HG03342 (cell line): ENCODE results near the gene SLC49A4.
A peak's percentile ranks its signal among the peaks of the same experiment; 100 is the strongest.

Experiments used
- ATAC-seq: cut with Tn5 transposase; IDR thresholded peaks from one replicate; pipeline ENCODE4 v1.9.1; 2021; ENCODE audit warnings: mild to moderate bottlenecking, moderate library complexity; ENCODE audit not compliant: unreplicated experiment

SLC49A4 gene

DNA sequence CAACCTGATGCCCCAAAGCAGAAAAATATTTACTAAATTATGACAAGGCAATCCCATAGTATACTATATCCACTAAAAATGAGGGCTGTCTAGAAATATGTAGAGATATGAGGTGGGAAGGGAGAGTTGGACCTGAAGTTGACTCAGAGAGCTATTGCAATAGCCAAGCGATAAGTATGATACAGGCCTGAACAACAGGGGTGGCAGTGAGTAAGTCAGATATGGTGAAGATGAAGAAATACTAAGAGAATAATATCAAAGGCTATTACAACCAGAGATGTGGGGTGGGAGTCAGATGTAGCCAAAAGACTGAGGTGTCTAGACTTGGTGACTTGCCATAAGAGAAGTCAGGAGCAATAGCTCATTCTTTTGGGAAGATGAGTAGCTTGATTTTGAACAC lies 10.4 kb upstream of the SLC49A4 start:
- no peak for ATAC-seq

GRCh38 chr3:122785231-122785630 lies 9.6 kb upstream of the SLC49A4 start:
- ATAC-seq = no peak

DNA sequence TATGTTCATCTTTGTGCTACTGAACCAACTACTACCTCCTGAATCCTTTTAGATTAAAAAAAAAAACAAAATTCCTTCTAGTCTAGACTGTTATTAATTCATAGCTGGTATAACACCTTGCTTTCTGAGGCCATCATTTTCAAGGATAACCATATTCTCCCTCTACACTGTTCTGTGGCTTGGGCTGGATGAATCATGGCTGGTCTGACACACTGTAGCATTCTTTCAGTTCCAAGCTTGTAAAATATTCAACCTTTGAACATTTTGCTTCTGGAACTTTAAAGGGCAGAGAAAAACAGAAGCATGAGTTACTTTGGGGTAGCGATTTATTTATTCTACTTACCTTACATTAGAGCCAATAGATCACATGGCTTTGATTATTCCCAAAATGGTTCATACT lies 8.8 kb upstream of the SLC49A4 start:
- ATAC-seq = no peak

DNA sequence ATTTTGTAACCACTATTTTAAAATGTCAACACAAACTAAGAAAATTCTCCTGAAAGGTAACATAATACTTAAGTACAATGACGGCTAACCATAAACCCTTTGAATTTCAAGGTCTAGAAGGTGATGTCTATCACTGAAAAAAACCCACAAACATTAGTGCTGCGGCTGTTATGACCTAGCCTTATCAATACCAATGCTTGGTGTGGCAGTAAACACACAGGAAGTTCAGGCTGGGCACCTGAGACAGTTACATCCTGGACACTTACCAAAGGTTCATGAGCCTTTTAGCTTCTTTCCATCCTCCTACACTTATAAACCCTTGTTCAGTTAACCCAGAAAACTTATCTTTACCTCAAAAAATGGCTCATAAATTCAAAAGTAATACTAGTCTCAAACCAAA lies 7.0 kb upstream of the SLC49A4 start:
- ATAC-seq = no peak

DNA sequence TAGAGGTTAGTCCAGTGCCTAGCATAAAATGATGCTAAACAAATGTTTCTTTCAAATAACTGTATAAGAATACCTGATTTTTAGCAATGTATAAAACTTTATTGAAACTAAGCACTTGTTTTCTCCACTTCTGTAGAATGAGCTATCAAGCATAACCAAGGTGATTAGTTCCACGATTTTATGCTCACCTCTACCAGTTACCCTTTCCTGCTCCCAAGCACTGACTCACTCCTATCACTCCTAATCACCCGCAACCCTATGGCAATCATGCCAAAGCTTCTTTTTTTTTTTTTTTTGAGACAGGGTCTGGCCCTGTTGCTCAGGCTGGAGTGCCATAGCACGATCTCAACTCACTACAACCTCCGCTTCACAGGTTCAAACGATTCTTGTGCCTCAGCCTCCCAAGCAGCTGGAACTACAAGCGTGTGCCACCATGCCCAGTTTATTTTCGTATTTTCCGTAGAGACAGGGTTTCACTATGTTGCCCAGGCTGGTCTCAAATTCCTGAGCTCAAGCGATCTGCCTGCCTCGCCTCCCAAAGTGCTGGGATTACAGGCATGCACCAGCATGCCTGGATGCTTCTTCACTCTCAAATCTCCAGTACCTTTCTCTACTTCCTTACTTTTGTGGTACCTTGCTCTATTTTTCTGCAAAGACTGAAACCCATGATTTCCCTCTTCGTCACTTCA lies 5.1 kb upstream of the SLC49A4 start:
- no peak for ATAC-seq

- peak; percentile 60 for ATAC-seq
Measured at GRCh38 chr3:122793568-122794416, 1.1 kb upstream of the SLC49A4 start, which contains the start of gene HSPBAP1. TSS of gene HSPBAP1 (minus strand) at chr3:122793831. CDS start at chr3:122793680, 151 bp downstream.

DNA sequence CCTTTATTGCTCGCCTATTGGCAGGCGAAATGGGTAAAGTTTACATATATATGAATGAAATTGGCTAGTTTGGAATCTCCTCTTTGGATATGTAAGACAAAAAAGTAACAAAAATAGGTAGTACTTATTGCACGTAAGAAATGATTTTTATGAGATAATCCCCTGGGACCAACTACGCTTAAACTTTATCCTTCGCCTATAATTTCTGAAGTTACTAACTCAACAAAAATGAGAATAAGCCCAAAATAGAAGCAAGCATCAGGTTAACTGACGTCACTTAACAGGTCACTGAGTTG lies 438 bp upstream of the SLC49A4 start:
- ATAC-seq = no peak

DNA sequence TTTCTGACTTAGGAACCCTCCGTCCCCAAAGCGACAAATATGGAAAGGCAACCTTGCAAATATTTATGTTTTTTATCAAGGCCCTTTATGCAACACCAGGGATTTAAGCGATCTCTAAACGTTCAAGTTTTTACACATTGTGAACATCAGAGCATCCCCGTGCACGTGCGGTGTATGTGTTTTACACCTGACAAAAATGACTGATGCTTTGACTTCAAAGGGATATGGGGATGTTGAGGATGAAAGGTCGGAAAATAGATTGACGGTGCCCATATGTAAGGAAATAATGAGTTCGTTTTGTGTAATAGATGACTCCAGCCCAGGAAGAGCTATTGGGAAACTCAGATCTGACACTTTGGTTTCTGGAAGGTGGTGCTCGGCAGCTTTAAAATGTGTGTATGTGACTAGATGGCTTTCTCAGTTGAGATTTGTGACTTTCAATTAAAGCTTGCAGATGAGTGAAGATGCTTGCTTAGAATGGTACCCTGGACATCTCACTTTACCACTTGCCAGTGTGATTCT lies 866 bp downstream of the SLC49A4 start:
- ATAC-seq = no peak

GRCh38 chr3:122797291-122797690 lies 2.4 kb downstream of the SLC49A4 start:
- no peak for ATAC-seq

- no peak for ATAC-seq
Measured at GRCh38 chr3:122799322-122799721, 4.5 kb downstream of the SLC49A4 start.

- no peak for ATAC-seq
Measured at GRCh38 chr3:122800031-122800430, 5.2 kb downstream of the SLC49A4 start.

DNA sequence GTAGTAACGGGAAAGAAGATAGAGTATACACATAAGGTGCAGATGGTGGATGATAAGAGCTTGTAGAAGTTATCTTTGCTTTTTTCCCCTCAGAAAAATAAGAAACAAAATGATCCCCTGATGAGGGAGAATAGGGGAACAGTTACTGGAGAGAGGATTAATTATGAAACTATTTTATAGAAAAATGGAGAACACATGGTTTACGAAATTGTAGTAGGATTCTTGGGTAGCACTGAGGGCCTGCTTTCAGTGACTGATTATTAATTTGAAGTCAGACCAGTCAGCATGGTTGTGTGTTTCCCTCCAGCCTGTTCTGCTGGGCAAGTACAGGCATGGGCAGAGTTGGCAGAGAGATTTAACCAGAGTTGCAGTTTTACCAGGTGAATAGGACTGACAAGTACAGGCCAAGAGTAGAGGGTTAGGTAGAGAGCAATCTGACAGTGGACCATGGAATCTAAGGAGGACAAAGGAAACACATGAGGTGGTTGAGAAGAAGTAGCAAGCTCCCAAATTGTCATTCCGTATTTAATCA lies 5.9 kb downstream of the SLC49A4 start:
- no peak for ATAC-seq

DNA sequence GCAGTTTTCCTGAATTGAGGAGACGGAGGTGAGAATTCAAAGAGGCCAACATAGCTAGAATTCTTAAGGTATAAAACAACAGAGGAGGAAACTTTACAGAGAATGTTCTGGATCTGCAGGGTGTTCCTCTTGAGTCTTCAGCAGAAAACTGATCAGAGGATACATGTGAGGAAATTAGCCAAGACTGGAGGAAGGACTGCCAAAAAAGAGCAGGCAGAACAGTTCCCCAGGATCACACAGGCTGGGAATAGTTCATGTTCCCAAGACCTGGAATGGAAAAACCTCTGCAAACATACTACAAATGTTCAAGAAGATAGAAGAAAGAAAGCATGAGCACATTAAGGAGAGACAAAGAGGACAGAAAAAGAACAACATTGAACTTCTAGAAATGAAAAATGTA lies 7.5 kb downstream of the SLC49A4 start:
- ATAC-seq = no peak

DNA sequence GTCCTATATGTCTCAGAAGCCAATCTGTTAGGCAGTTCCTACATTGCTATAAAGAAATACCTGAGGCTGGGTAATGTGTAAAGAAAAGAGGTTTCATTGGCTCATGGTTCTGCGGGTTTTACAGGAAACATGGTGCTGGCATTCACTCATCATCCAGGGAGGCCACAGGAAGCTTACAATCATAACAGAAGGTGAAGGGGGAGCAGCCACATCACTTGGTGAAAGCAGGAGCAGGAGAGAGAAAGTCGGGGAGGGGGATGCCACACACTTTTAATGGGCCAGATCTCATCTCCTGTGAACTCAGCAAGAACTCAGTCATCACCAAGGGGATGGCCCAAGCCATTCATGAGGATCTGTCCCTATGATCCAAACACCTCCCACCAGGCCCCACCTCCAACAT lies 9.1 kb downstream of the SLC49A4 start:
- ATAC-seq = no peak

- no peak for ATAC-seq
Measured at GRCh38 chr3:122810734-122811133, 15.9 kb downstream of the SLC49A4 start.

DNA sequence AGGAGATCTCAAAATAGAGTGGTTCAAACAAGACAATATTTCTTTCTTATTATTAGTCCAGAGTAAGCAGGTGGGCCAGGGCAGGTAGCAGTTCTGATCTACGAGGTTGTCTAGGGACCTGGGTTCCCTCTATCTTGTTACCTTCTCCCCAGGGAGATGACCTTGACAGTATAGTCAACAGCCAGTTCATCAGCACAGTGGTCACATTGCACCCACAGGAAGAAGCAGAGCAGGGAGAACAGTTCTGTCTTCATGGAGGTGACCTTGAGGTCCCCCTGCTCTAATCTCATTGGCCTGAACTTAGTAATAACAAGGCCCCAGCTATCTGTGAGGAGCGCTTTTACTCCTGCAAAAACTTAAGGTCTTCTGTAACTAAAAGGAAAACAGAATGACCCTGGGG lies 21.7 kb downstream of the SLC49A4 start:
- no peak for ATAC-seq

DNA sequence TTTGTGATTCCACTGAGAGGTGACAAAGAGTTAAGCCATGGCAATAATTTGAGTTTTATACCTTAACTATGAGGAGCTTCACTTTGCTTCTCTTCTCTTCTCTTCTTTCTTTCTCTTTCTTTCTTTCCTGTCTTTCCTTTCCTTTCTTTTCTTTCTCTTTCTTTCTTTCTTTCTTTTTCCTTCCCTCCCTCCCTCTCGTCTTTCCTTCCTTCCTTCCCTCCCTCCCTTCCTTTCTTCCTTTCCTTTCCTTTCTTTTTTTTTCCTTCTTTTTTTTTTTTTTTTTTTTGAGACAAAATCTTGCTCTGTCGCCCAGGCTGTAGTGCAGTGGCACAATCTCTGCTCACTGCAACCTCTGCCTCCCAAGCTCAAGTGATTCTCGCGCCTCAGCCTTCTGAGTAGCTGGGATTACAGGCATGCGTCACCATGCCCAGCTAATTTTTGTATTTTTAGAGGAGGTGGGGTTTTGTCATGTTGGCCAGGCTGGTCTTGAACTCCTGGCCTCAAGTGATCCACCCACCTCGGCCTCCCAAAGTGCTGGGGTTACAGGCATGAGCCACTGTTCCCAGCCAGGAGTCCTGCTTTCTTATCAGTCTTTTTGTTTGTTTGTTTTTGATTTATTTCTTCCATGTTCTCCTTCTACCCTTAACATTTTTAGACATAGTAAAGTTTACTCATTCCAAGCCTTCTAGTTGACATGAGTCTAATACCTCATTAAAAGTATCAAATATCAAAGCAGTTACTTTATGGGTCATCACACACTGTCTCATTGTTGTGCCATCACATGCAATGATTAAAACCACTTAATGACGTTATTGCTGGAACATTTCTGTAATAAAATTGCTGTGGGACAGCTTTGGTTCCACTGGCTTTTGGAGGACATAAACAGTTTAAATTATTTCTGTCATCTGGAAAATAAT lies 29.9 kb downstream of the SLC49A4 start:
- ATAC-seq = no peak

DNA sequence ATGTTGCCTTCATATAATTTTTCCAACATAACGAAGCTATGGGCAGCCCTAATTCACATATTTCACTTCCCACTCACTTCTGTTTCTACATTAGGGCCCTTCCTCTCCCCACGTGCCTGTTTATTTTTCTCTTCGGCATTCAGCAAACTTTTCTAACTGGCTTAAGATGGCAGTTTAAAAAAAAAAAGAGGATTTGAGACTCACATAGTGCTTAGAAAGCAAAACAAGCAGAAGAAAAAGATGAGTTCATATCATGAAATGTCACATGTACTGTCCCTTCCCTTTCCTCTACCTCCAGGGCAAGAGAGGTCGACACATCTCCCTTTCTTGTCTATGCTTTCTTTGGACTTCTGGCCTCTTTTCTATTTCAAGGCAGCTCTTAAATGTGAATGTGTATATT lies 30.6 kb downstream of the SLC49A4 start:
- ATAC-seq = no peak

GRCh38 chr3:122826278-122826677 lies 31.4 kb downstream of the SLC49A4 start:
- no peak for ATAC-seq

GRCh38 chr3:122828281-122828680 lies 33.4 kb downstream of the SLC49A4 start:
- ATAC-seq = no peak

GRCh38 chr3:122835590-122835989 lies 40.7 kb downstream of the SLC49A4 start:
- ATAC-seq = no peak
